Activated CD4-positive, alpha-beta T cell treated with anti-CD3 and anti-CD28 coated beads for 36 hours (primary cell): ENCODE measurements around the gene MICAL2. TPM values are rescaled to one million over a fixed set of nuclear protein-coding genes. Genes with fewer than 3 reads are reported as not detected.

Experiments
- ATAC-seq: fragments of 200-7000 bp; cut with Tn5 transposase; one replicate; pipeline ENCODE4 v1.10.0; 2021; ENCODE audit warnings: mild to moderate bottlenecking, moderate library complexity
- CTCF ChIA-PET: fragments of 350-600 bp; sonication (Branson Sonifier 250); formaldehyde crosslinking; loops from one replicate; lab custom pipeline; 2021; ENCODE audit warnings: antibody characterized with exemption; lab: Charles Lee
- POLR2A ChIA-PET: fragments of 350-600 bp; sonication (Branson Sonifier 250); formaldehyde crosslinking; loops from one replicate; lab custom pipeline; 2021; ENCODE audit warnings: antibody characterized with exemption, inconsistent platforms; lab: Charles Lee
- DNase-seq: peaks from one replicate; pipeline ENCODE4 v3.0.0-alpha.2; 2020
- H3K27ac Mint-ChIP-seq: one replicate; pipeline ENCODE4 v1.8.0; 2021; ENCODE audit warnings: mixed read lengths
- H3K27me3 Mint-ChIP-seq: one replicate; pipeline ENCODE4 v1.8.0; 2021; ENCODE audit warnings: mixed read lengths
- H3K36me3 Mint-ChIP-seq: one replicate; pipeline ENCODE4 v1.8.0; 2021; ENCODE audit warnings: low read depth, mixed read lengths
- H3K4me1 Mint-ChIP-seq: one replicate; pipeline ENCODE4 v1.8.0; 2021; ENCODE audit warnings: mixed read lengths
- H3K4me3 Mint-ChIP-seq: one replicate; pipeline ENCODE4 v1.8.0; 2021; ENCODE audit warnings: mild to moderate bottlenecking, moderate library complexity, mixed read lengths
- H3K9me3 Mint-ChIP-seq: one replicate; pipeline ENCODE4 v1.8.0; 2021; ENCODE audit warnings: low read depth, mixed read lengths
- intact Hi-C, 2 experiments: fragments of 100-400 bp; cut with DNase I in 1 of 2; cut with micrococcal nuclease in 1 of 2; formaldehyde crosslinking; loops; one replicate each; pipeline versions ENCODE4 v1.14.2 to v1.15.1; 2022 to 2024; cut with DNase I, micrococcal nuclease
- total RNA-seq, 2 experiments: library from RNA; stranded (reverse); gene quantifications; one replicate each; pipeline ENCODE4 v1.2.3, GENCODE V29; 2021

The MICAL2 gene
- total RNA-seq, 2 experiments from 2014 or later: 186 to 207 TPM

GRCh38 chr11:12110714-12111548 lies 541 bp downstream of the MICAL2 start:
- ATAC-seq (peak; percentile 28), DNase-seq (peak; percentile 61)
- ChIA-PET POLR2A (no interaction called here), CTCF (interaction anchor here (0.6 to 0.7 kb wide), 3 partner anchors 38 to 125 kb away, joined by 3 read pairs; no protein-coding TSS in a partner anchor)
- H3K27ac Mint-ChIP-seq: peak overlapping the region; percentile 31
- intact Hi-C loops: loop anchor here (1.0 to 10.0 kb wide), 7 partner anchors 39 to 561 kb away; partner anchors contain the start of genes TEAD1 (in 1 of the 2) and USP47 (in 1 of the 2)
- H3K4me1 Mint-ChIP-seq: peaks cover 41% of the 10 kb centered on the region
- H3K9me3 Mint-ChIP-seq: no peaks in the 10 kb centered on the region
- no peaks in the 10 kb centered on the region for H3K27me3 Mint-ChIP-seq
- no peaks in the 10 kb centered on the region for H3K36me3 Mint-ChIP-seq
- H3K4me3 Mint-ChIP-seq: peak overlapping the region; percentile 64

DNA sequence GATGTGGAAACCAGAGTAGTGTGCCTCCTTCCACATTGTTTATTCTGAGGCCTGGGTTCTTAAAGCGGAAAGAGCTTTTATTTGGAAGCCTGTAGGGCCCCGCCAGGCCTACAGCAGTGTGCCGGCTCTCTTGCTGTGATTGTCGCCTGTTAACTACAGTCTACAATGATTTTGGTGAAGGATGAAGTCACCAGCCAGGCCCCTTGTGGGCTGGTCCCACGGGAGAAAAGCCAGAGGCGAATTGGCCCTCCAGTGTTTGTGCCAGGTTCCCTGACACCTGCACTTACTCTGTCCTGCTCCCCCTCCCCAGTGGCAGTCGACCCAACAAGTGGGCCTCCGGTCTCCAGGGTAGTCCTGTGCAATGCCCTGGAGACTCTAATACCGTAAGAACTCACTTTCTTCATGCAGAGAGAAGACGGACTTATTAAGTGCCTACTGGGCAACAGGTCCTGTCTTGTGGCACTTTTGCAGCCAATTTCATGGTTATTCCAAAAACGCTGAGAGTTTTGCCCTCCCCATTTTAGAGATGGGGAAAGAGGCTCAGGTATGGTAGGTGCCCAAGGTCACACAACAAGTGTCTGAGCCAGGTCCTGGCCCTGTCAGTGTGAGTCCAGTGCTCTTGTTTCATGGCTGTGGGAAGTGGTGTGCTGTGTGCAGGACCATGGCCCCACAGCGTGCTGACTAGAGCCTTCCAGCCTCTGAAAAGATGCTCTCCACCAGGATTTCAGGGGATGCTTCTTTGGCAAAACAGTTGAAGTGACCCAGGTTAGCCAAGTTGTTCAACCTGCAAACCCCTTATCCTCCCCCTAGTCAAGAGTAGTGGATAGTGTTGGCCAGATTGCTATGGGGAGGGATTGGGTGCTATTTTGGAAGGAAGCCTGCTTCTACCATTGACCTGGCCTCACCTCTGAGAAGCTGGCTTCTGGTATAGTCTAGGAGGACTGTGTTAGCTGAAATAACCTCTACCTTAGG lies 1.4 kb downstream of the MICAL2 start:
- no peak for ATAC-seq
- no peak for DNase-seq
- Mint-ChIP-seq H3K4me3 (peak overlapping the region; percentile 64), H3K27ac (no peak overlapping the region), H3K9me3 (no peaks in the 10 kb centered on the region), H3K4me1 (peaks cover 42% of the 10 kb centered on the region), H3K27me3 (no peaks in the 10 kb centered on the region), H3K36me3 (peaks cover 3% of the 10 kb centered on the region)
- CTCF ChIA-PET: interaction anchor here (0.6 to 1.4 kb wide), 5 partner anchors 12 to 124 kb away, joined by 3 to 5 read pairs (median 3); no protein-coding TSS in a partner anchor
- POLR2A ChIA-PET: no interaction called here
- intact Hi-C loops: loop anchor here (5.0 to 10.0 kb wide), 3 partner anchors 40 to 560 kb away; partner anchors contain the start of genes TEAD1 (in 1 of the 2) and USP47 (in 1 of the 2)

DNA sequence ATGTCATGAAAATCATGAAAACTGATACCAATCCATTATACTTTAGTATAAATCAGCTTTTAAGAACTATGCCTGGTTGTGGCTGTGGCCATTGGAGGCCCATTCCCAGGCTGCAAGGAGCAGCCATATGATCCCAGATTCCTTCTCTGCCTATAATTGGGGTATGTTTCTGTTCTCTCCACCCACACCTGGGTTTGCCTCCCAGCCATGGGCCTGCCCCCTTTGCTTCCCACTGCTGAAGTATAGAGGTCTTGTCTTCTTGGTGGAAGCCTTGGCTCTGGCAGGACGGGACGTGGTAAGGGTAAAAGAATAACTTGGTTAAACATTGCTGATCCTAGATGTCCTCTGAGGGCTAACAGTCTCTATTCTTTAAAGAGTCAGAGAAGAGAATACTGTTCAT lies 2.4 kb downstream of the MICAL2 start:
- ATAC-seq: no peak
- H3K27ac Mint-ChIP-seq: peak overlapping the region; percentile 57
- ChIA-PET POLR2A (interaction anchor here (0.6 to 0.7 kb wide), 2 partner anchors 177 to 1119 kb away, joined by 3 to 6 read pairs; no protein-coding TSS in a partner anchor), CTCF (interaction anchor here (1.4 kb wide), 2 partner anchors 11 to 20 kb away, joined by 5 read pairs; no protein-coding TSS in a partner anchor)
- H3K4me1 Mint-ChIP-seq: peaks cover 51% of the 10 kb centered on the region
- intact Hi-C loops: loop anchor here (5.0 to 10.0 kb wide), 3 partner anchors 40 to 560 kb away; partner anchors contain the start of genes TEAD1 (in 1 of the 2) and USP47 (in 1 of the 2)
- no peak for DNase-seq
- H3K9me3 Mint-ChIP-seq: no peaks in the 10 kb centered on the region
- peaks cover 6% of the 10 kb centered on the region for H3K36me3 Mint-ChIP-seq
- H3K27me3 Mint-ChIP-seq: no peaks in the 10 kb centered on the region
- peak overlapping the region; percentile 64 for H3K4me3 Mint-ChIP-seq

DNA sequence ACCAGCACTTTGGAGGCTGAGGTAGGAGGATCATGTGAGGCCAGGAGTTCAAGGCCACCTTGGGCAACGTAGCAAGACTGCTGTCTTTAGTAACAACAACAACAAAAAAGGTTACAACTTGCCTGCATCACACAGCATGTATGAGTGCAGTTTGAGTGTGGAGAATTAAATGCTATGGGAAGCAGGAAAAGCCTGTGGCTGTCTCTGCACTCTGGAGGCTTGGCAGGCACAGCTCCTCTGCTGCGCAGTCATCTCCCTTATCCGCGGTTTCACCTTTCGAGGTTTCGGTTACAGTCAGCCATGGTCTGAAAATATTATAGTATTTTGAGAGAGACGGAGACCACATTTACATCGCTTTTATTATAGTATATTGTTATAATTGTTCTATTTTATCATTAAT lies 2.9 kb downstream of the MICAL2 start:
- Mint-ChIP-seq H3K27me3 (no peaks in the 10 kb centered on the region), H3K27ac (peak overlapping the region; percentile 57), H3K4me3 (no peak overlapping the region), H3K9me3 (no peaks in the 10 kb centered on the region), H3K36me3 (peaks cover 7% of the 10 kb centered on the region), H3K4me1 (peaks cover 57% of the 10 kb centered on the region)
- ATAC-seq: no peak
- DNase-seq: peak; percentile 58
- ChIA-PET CTCF (interaction anchor here (1.4 kb wide), 1 partner anchor 21 kb away, joined by 5 read pairs; no protein-coding TSS in a partner anchor), POLR2A (interaction anchor here (0.6 to 0.7 kb wide), 2 partner anchors 176 to 1120 kb away, joined by 3 to 6 read pairs; no protein-coding TSS in a partner anchor)
- intact Hi-C loops: loop anchor here (5.0 to 10.0 kb wide), 3 partner anchors 39 to 559 kb away; partner anchors contain the start of genes TEAD1 (in 1 of the 2) and USP47 (in 1 of the 2)

DNA sequence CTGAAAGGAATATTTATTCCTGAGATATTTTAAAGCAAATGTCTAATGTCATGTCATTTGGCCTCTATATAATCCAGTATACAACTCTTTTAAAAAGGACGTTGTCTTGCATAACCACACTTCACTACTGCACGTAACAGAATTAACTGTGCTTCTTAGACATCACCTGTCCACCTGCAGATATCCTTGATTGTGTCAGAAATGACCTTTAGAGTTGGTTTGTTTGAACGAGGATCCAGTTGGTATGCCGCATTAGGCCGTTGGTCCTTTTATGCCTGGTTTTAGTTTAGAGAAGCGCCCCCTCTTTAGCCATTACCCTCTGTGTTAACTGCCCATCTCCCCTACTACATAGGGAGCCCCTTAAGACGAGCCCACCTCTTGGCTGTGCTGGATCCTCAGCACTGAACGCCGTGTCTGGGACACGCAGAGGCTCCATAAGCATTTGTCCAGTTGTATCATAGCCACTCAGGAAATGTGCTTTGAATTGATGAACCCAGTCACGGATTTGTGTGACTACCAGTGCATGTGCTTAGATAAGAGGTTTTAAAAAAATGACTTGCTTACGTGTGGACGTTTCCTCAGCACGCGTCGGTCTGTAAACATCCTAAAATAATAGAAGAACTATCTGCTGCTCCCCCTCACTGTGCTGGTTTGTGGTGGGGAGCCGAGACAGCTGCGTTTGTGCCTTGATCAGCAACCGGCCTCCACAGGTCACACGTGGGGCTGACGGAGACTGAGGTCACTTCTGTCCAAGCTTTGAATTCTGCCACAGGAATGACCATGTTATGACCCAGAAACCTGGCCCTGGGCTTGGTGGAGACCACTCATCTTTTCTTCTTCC lies 4.0 kb downstream of the MICAL2 start:
- DNase-seq (no peak), ATAC-seq (no peak)
- Mint-ChIP-seq H3K4me3 (no peak overlapping the region), H3K27me3 (no peaks in the 10 kb centered on the region), H3K4me1 (peaks cover 56% of the 10 kb centered on the region), H3K9me3 (no peaks in the 10 kb centered on the region), H3K27ac (no peak overlapping the region), H3K36me3 (peaks cover 7% of the 10 kb centered on the region)
- POLR2A ChIA-PET: no interaction called here
- CTCF ChIA-PET: no interaction called here
- intact Hi-C loops: loop anchor here (5.0 to 10.0 kb wide), 3 partner anchors 38 to 558 kb away; partner anchors contain the start of genes TEAD1 (in 1 of the 2) and USP47 (in 1 of the 2)

DNA sequence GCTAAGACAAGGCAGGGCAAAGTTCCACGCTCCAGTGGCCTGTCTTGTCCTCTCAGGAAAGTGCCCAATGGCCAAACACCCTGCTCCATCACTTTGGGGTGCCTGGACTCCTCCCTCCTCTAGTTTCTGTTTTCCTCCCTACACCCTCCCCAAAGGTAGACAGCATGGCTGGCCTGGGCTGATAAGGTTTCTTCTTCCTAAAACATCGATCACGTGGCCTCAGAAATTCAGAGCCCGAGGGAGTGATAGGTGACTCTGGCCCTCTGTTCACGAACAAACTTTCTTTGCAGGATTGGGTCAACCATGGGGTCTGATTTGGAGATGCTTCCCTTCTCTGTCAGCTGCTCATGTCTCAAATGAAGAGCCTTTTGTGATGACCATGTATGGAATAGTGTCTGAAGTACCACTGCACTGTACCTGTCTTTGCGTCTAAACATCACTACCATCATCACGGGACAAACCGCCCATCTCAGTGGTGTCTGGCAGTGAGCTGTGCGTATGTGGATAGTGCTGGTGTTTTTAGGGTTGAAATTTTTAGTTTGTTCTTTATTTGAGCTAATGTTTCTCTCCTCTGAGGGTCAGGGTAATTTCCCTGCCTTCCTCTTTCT lies 6.1 kb downstream of the MICAL2 start:
- Mint-ChIP-seq H3K4me3 (no peak overlapping the region), H3K27me3 (no peaks in the 10 kb centered on the region), H3K36me3 (peaks cover 7% of the 10 kb centered on the region), H3K27ac (peak overlapping the region; percentile 59), H3K4me1 (peaks cover 58% of the 10 kb centered on the region), H3K9me3 (no peaks in the 10 kb centered on the region)
- ChIA-PET CTCF (interaction anchor here (1.1 to 1.2 kb wide), 2 partner anchors 17 to 34 kb away, joined by 3 to 4 read pairs; no protein-coding TSS in a partner anchor), POLR2A (interaction anchor here (0.8 to 1.6 kb wide), 2 partner anchors 34 to 81 kb away, joined by 4 to 8 read pairs; no protein-coding TSS in a partner anchor)
- DNase-seq (no peak), ATAC-seq (no peak)
- intact Hi-C loops: loop anchor here in 1 of 2 experiments (10.0 kb wide), 1 partner anchor 272 kb away; the partner anchor contains the start of gene USP47

DNA sequence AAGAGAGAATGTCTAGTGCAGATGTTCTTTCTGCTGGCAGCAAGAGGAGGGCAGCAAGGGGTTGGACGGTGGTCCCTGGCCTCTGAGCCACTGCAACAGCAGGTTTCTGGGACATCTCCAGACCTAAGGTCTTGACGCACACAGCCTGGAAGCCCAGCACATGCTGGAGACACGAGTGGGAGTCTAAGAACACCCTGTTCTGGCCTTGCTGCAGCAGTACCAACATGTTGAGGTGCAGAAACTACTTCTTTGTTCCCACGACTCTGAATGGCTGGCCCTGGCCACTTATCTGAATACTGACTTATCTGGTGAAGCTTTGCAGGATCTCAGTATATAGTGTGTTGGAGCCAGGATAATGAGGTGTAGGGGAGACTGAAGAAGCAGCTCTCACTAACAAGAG lies 6.8 kb downstream of the MICAL2 start:
- H3K27ac Mint-ChIP-seq: peak overlapping the region; percentile 59
- H3K36me3 Mint-ChIP-seq: peaks cover 7% of the 10 kb centered on the region
- DNase-seq: no peak
- intact Hi-C loops: loop anchor here in 1 of 2 experiments (10.0 kb wide), 1 partner anchor 272 kb away; the partner anchor contains the start of gene USP47
- CTCF ChIA-PET: interaction anchor here (0.6 to 1.5 kb wide), 5 partner anchors 18 to 120 kb away, joined by 3 to 4 read pairs (median 3); no protein-coding TSS in a partner anchor
- no peaks in the 10 kb centered on the region for H3K27me3 Mint-ChIP-seq
- POLR2A ChIA-PET: interaction anchor here (0.8 to 1.6 kb wide), 2 partner anchors 34 to 81 kb away, joined by 4 to 8 read pairs; no protein-coding TSS in a partner anchor
- peaks cover 56% of the 10 kb centered on the region for H3K4me1 Mint-ChIP-seq
- no peaks in the 10 kb centered on the region for H3K9me3 Mint-ChIP-seq
- peak; percentile 37 for ATAC-seq
- no peak overlapping the region for H3K4me3 Mint-ChIP-seq

DNA sequence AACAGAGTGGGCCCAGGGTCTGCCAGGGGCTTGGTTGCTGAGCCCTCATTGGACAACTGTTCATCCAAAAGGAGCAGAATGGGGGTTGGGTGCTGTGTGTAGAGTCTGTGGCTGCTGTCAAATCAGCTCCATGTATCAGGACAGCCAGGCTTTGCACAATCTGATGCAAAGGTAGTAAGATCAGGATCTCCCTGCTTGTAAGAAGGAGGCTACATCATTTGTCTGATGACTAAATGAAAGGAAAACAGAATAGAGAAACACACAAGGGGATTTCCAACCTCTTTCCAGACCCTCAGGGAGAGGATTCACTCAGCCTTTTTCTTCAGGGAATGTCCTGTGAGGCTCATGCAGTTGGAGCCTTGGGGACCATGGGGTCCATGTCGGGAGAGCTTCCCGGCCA lies 7.2 kb downstream of the MICAL2 start:
- no peak overlapping the region for H3K4me3 Mint-ChIP-seq
- H3K36me3 Mint-ChIP-seq: peaks cover 7% of the 10 kb centered on the region
- POLR2A ChIA-PET: interaction anchor here (0.8 to 1.6 kb wide), 2 partner anchors 33 to 80 kb away, joined by 4 to 8 read pairs; no protein-coding TSS in a partner anchor
- DNase-seq (peak; percentile 48), ATAC-seq (peak; percentile 86)
- CTCF ChIA-PET: interaction anchor here (0.6 to 1.5 kb wide), 5 partner anchors 18 to 119 kb away, joined by 3 to 4 read pairs (median 3); no protein-coding TSS in a partner anchor
- peak overlapping the region; percentile 59 for H3K27ac Mint-ChIP-seq
- no peaks in the 10 kb centered on the region for H3K27me3 Mint-ChIP-seq
- H3K4me1 Mint-ChIP-seq: peaks cover 53% of the 10 kb centered on the region
- intact Hi-C loops: loop anchor here in 1 of 2 experiments (10.0 kb wide), 1 partner anchor 273 kb away; the partner anchor contains the start of gene USP47
- no peaks in the 10 kb centered on the region for H3K9me3 Mint-ChIP-seq

- no peak for ATAC-seq
- Mint-ChIP-seq H3K4me1 (peaks cover 48% of the 10 kb centered on the region), H3K36me3 (peaks cover 7% of the 10 kb centered on the region), H3K27ac (peak overlapping the region; percentile 59), H3K4me3 (no peak overlapping the region), H3K9me3 (no peaks in the 10 kb centered on the region), H3K27me3 (no peaks in the 10 kb centered on the region)
- ChIA-PET CTCF (interaction anchor here (0.6 to 1.5 kb wide), 5 partner anchors 8 to 117 kb away, joined by 3 to 5 read pairs (median 4); no protein-coding TSS in a partner anchor), POLR2A (no interaction called here)
- intact Hi-C loops: loop anchor here in 1 of 2 experiments (10.0 kb wide), 1 partner anchor 274 kb away; the partner anchor contains the start of gene USP47
- DNase-seq: no peak
These were observed 8.6 kb downstream of the MICAL2 start for GRCh38 chr11:12118949-12119348.
